Measurements from ENCODE around the gene SKP1.
"Not testable (repeated sequence)": the region's sequence is repeated elsewhere in the genome, so short reads cannot be mapped to it uniquely, and the experiment has no call there.

The SKP1 gene

GRCh38 chr5:134177369-134178095, 782 bp upstream of the SKP1 start:
- DNase-seq, result no peak

GRCh38 chr5:134175921-134176510, 734 bp downstream of the SKP1 start:
- DNase-seq, result no peak

- no peak for DNase-seq
These were observed 1.6 kb downstream of the SKP1 start for GRCh38 chr5:134174841-134175839.

GRCh38 chr5:134171972-134172371, 4.8 kb downstream of the SKP1 start:
- no peak for DNase-seq

- no peak for DNase-seq
These were observed 14.2 kb downstream of the SKP1 start for GRCh38 chr5:134162592-134162991.

- DNase-seq, result no peak
These were observed 15.0 kb downstream of the SKP1 start for GRCh38 chr5:134161513-134162395.

GRCh38 chr5:134153657-134154056, 23.1 kb downstream of the SKP1 start:
- DNase-seq, result no peak

- DNase-seq, result no peak
These were observed 23.5 kb downstream of the SKP1 start for GRCh38 chr5:134153241-134153640.

GRCh38 chr5:134152173-134152832, 24.4 kb downstream of the SKP1 start:
- not testable (repeated sequence) for DNase-seq

- no peak for DNase-seq
These were observed 25.0 kb downstream of the SKP1 start for GRCh38 chr5:134151723-134152122.

- DNase-seq, result peak in 1 of 2 donors; percentile 10
These were observed 27.0 kb downstream of the SKP1 start for GRCh38 chr5:134149571-134150303.

GRCh38 chr5:134148986-134149539, 27.7 kb downstream of the SKP1 start:
- DNase-seq, result no peak

- DNase-seq, result no peak
These were observed 28.4 kb downstream of the SKP1 start for GRCh38 chr5:134148316-134148715.

- no peak for DNase-seq
These were observed 29.9 kb downstream of the SKP1 start for GRCh38 chr5:134146651-134147518.

- DNase-seq, result peak; percentile 69 to 73
These were observed 30.8 kb downstream of the SKP1 start for GRCh38 chr5:134145779-134146581.

- no peak for DNase-seq
These were observed 31.6 kb downstream of the SKP1 start for GRCh38 chr5:134145041-134145757.

- no peak for DNase-seq
These were observed 32.5 kb downstream of the SKP1 start for GRCh38 chr5:134143944-134144941.
